K562 (cell line): Measurements from ENCODE around the gene PAFAH2. TPM values are rescaled to one million over a fixed set of nuclear protein-coding genes. Genes with fewer than 3 reads are reported as not detected.
A peak's percentile ranks its signal among the peaks of the same experiment; 100 is the strongest.

Source experiments
- ATF3 ChIP-seq, 2 experiments: fragments of 450-650 bp in 1 of 2; sonication (generic) in 1 of 2; formaldehyde crosslinking in 1 of 2; IDR thresholded peaks in 1 of 2; conservative IDR thresholded peaks in 1 of 2; 2 replicates each; pipeline versions ENCODE4 v1.6.1 to v1.8.1; 2016 to 2023; ENCODE audit warnings: mild to moderate bottlenecking in 2 of 2, moderate library complexity in 2 of 2, inconsistent platforms in 1 of 2, missing genetic modification reagents in 1 of 2
- FOXA3 ChIP-seq, 2 experiments: fragments of 450-650 bp in 1 of 2; sonication (generic) in 1 of 2; formaldehyde crosslinking; IDR thresholded peaks in 1 of 2; conservative IDR thresholded peaks in 1 of 2; 2 replicates each; pipeline versions ENCODE4 v1.4.0 to v1.8.0; 2020 to 2022; ENCODE audit warnings: mild to moderate bottlenecking in 2 of 2, missing genetic modification reagents in 1 of 2
- KDM1A ChIP-seq, 2 experiments: fragments of 450-650 bp; IDR thresholded peaks; 2 replicates each; pipeline ENCODE4 v1.6.1; 2016; ENCODE audit warnings: mild to moderate bottlenecking in 2 of 2
- NFE2 ChIP-seq: IDR thresholded peaks from 2 replicates; pipeline ENCODE4 v1.6.1; 2014; ENCODE audit warnings: antibody characterized with exemption, low read depth
- NFXL1 ChIP-seq: fragments of 450-650 bp; formaldehyde crosslinking; IDR thresholded peaks from 2 replicates; pipeline ENCODE4 v1.4.0; 2021; ENCODE audit warnings: mild to moderate bottlenecking
- NR2C1 ChIP-seq, 2 experiments: fragments of 450-650 bp; IDR thresholded peaks; 2 replicates each; pipeline ENCODE4 v1.6.1; 2017; ENCODE audit warnings: mild to moderate bottlenecking in 2 of 2, antibody characterized with exemption in 1 of 2, inconsistent platforms in 1 of 2, missing compliant biosample characterization in 1 of 2, missing genetic modification characterization in 1 of 2
- PATZ1 ChIP-seq: fragments of 250-450 bp; sonication (Bioruptor Pico); IDR thresholded peaks from 2 replicates; pipeline ENCODE4 v1.5.0; 2020; ENCODE audit warnings: mild to moderate bottlenecking, borderline replicate concordance
- POU5F1 ChIP-seq: fragments of 150-350 bp; IDR thresholded peaks from 2 replicates; pipeline ENCODE4 v1.6.1; 2014; ENCODE audit warnings: borderline replicate concordance, low read length, low read depth, mild to moderate bottlenecking; ENCODE audit not compliant: partially characterized antibody
- SIN3B ChIP-seq: fragments of 450-650 bp; IDR thresholded peaks from 2 replicates; pipeline ENCODE4 v1.6.1; 2017; ENCODE audit warnings: low read depth, mild to moderate bottlenecking, moderate library complexity
- SP1 ChIP-seq: sonication (generic); formaldehyde crosslinking; IDR thresholded peaks from 2 replicates; pipeline ENCODE4 v1.8.1; 2022; ENCODE audit warnings: mild to moderate bottlenecking, missing genetic modification reagents
- ZNF224 ChIP-seq: sonication (generic); formaldehyde crosslinking; IDR thresholded peaks from 2 replicates; pipeline ENCODE4 v1.8.0; 2022; ENCODE audit warnings: mild to moderate bottlenecking, missing genetic modification reagents
- ZNF639 ChIP-seq, 2 experiments: fragments of 200-800 bp in 1 of 2; sonication (Bioruptor generic) in 1 of 2; sonication (generic) in 1 of 2; formaldehyde crosslinking in 1 of 2; IDR thresholded peaks in 1 of 2; conservative IDR thresholded peaks in 1 of 2; 2 replicates each; pipeline versions ENCODE4 v1.5.0 to v1.6.1; 2016 to 2020; ENCODE audit warnings: missing compliant biosample characterization in 1 of 2, missing genetic modification characterization in 1 of 2, missing genetic modification reagents in 1 of 2
- polyA plus RNA-seq, 8 experiments: library from polyadenylated mRNA; depleted of rRNA in 4 of 8; stranded (reverse) in 5 of 8; unstranded in 3 of 8; fragments of >200 nt; fragmentation: Nextera tagmentation in 2 of 8; fragmentation: Illumina TruSeq in 1 of 8; extraction: Ambion mirVana in 2 of 8; extraction: Trizol in 1 of 8; gene quantifications; 2 replicates each; pipeline versions ENCODE4 v1.2.1 to v1.2.3, GENCODE V29; 2011 to 2014; ENCODE audit warnings: inconsistent platforms in 1 of 8, missing spikeins in 1 of 8
- total RNA-seq, 7 experiments: library from RNA; depleted of rRNA in 6 of 7; stranded (reverse); fragments of >200 nt in 6 of 7; fragmentation: Illumina TruSeq in 2 of 7; extraction: Trizol in 2 of 7; gene quantifications; 2 replicates each; pipeline versions ENCODE4 v1.2.1 to v1.2.3, GENCODE V29; 2011 to 2021; ENCODE audit warnings: low replicate concordance in 1 of 7

Gene PAFAH2
- total and polyA plus RNA-seq, 9 of the 15 experiments (the other 6 are each of a cell fraction or from before 2014, with no cell fraction given), result 4.2 to 10.9 (median 6.8) TPM

- no peak for TF ChIP-seq PATZ1 (CRISPR knock-in tag)
- no peak for TF ChIP-seq SP1
- TF ChIP-seq NR2C1 (IDR thresholded peaks at IDR 0.05), result no peak
- no peak; the same call in 1 of the 2 replicates for TF ChIP-seq NR2C1 (tag; IDR thresholded peaks at IDR 0.05)
- no peak for TF ChIP-seq KDM1A (IDR thresholded peaks at IDR 0.05)
- TF ChIP-seq NFE2, result no peak
- no peak for TF ChIP-seq NFXL1 (CRISPR knock-in tag)
- 0 out of 2 replicates have a peak, but pooled peaks have one; percentile 33 for TF ChIP-seq ZNF224
- 0 out of 4 replicates have a peak, but pooled peaks of 1 of the 2 experiments have one; percentile 35 for TF ChIP-seq FOXA3 (CRISPR knock-in tag; conservative IDR thresholded peaks at IDR 0.05 in 1 of 2, IDR thresholded peaks at IDR 0.05 in 1 of 2)
- 0 out of 2 replicates have a peak, but pooled peaks have one; percentile 2 for TF ChIP-seq ATF3 (IDR thresholded peaks at IDR 0.05)
- TF ChIP-seq ATF3 (CRISPR knock-in tag; conservative IDR thresholded peaks at IDR 0.05), result no peak
- no peak for TF ChIP-seq SIN3B
- TF ChIP-seq ZNF639 (CRISPR knock-in tag; conservative IDR thresholded peaks at IDR 0.05 in 1 of 2, IDR thresholded peaks at IDR 0.05 in 1 of 2), result no peak
- TF ChIP-seq POU5F1, result no peak
These were observed 5.1 kb downstream of the PAFAH2 start (continued) for GRCh38 chr1:25992689-25993171.
